Upper lobe of left lung (tissue), 6 donors: ENCODE data around the gene HAUS6. TPM values are rescaled to one million over a fixed set of nuclear protein-coding genes. Genes with fewer than 3 reads are reported as not detected.
A peak's percentile ranks its signal among the peaks of the same experiment; 100 is the strongest.
"Not testable (repeated sequence)": the region's sequence is repeated elsewhere in the genome, so short reads cannot be mapped to it uniquely, and the experiment has no call there.

Experiments used
- ATAC-seq, 2 donors: fragments of 200-7000 bp; cut with Tn5 transposase; one replicate each; pipeline ENCODE4 v1.9.1; 2022; ENCODE audit warnings: mild to moderate bottlenecking in 2 of 2, moderate library complexity in 2 of 2; ENCODE audit not compliant: low FRiP score in 2 of 2
- DNase-seq, 2 donors: peaks; one replicate each; pipeline ENCODE4 v3.0.0-alpha.2; 2019 to 2020
- H3K27ac ChIP-seq, 4 donors: fragments of 200-600 bp; sonication (generic); one replicate each; pipeline ENCODE4 v1.5.1; 2016 to 2019
- H3K27me3 ChIP-seq, 4 donors: fragments of 200-600 bp; sonication (generic); one replicate each; pipeline ENCODE4 v1.5.1; 2017 to 2019
- H3K36me3 ChIP-seq, 4 donors: fragments of 200-600 bp; sonication (generic); one replicate each; pipeline ENCODE4 v1.5.1; 2016 to 2019
- H3K4me1 ChIP-seq, 4 donors: fragments of 200-600 bp; sonication (generic); one replicate each; pipeline ENCODE4 v1.5.1; 2018 to 2019
- H3K4me3 ChIP-seq, 4 donors: fragments of 200-600 bp; sonication (generic); one replicate each; pipeline ENCODE4 v1.5.1; 2017 to 2019; ENCODE audit warnings: mild to moderate bottlenecking in 2 of 4, moderate library complexity in 1 of 4
- H3K9me3 ChIP-seq, 4 donors: fragments of 200-600 bp; sonication (generic); one replicate each; pipeline ENCODE4 v1.5.1; 2018 to 2019
- CTCF ChIP-seq, 6 experiments: fragments of 450-650 bp in 4 of 6; fragments of 200-600 bp in 2 of 6; sonication (generic) in 2 of 6; IDR thresholded peaks; one replicate each; pipeline ENCODE4 v1.5.1; 2016 to 2019; ENCODE audit warnings: antibody characterized with exemption in 6 of 6
- EP300 ChIP-seq, 4 donors: sonication (generic); formaldehyde crosslinking; IDR thresholded peaks; one replicate each; pipeline ENCODE4 v1.5.1; 2017; ENCODE audit warnings: antibody characterized with exemption in 4 of 4, control low read depth in 2 of 4
- POLR2A ChIP-seq, 4 donors: fragments of 450-650 bp; IDR thresholded peaks; one replicate each; pipeline ENCODE4 v1.5.1; 2016 to 2017; ENCODE audit warnings: antibody characterized with exemption in 4 of 4, mild to moderate bottlenecking in 2 of 4
- POLR2AphosphoS5 ChIP-seq, 2 donors: sonication (generic); formaldehyde crosslinking; IDR thresholded peaks; one replicate each; pipeline ENCODE4 v1.5.1; 2017; ENCODE audit warnings: antibody characterized with exemption in 2 of 2
- WGBS, 2 donors: methylation state at CpG; one replicate each; pipeline ENCODE4 v1.1.5; 2017 to 2018; 5-methylcytosine and 5-hydroxymethylcytosine counted together
- total RNA-seq, 6 donors: library from RNA; depleted of rRNA in 4 of 6; stranded (reverse); fragments of >200 nt in 4 of 6; gene quantifications; one replicate each; pipeline versions ENCODE4 v1.1.0 to v1.2.1, GENCODE V29; 2016 to 2021
- donor health status: DM: no; HTN: no; CAD: no; lungs with moderate emphysema.
- donor health status: DM: no; HTN: yes; CAD: no; lungs with severe emphysema.

HAUS6 gene
- total RNA-seq, result 10 to 100 TPM in 1 of 6 donors, 1 to 10 TPM in 5; 3.3 to 11.8 (median 6.6) TPM

GRCh38 chr9:19102631-19103345 lies at the start of gene HAUS6:
HAUS6 (minus strand) TSS chr9:19102904; CDS start chr9:19102651, 253 bp downstream.
- H3K27me3 ChIP-seq, result no peaks in the 10 kb centered on the region

GRCh38 chr9:19152160-19152498 lies 49.4 kb upstream of the HAUS6 start:
- H3K27me3 ChIP-seq, H3K36me3 ChIP-seq, H3K4me1 ChIP-seq, H3K9me3 ChIP-seq, H3K27ac ChIP-seq, DNase-seq, ATAC-seq, H3K4me3 ChIP-seq: not testable (repeated sequence)
- 78 to 83% methylated on average over 2 of the region's 2 CpGs for WGBS, 2 donors

More at GRCh38 chr9:19102631-19103345, at the start of gene HAUS6:
- peak within 1 kb of the TSS; percentile 87 to 91 (median 88) for H3K4me3 ChIP-seq
- no peaks in the 10 kb centered on the region for H3K9me3 ChIP-seq
- H3K4me1 ChIP-seq, result peaks cover 14 to 25% (median 19%) of the 10 kb centered on the region in 4 donors
- DNase-seq (peak; percentile 97), ATAC-seq (peak; percentile 100)
- peak; percentile 41 to 94 (median 84) for TF ChIP-seq CTCF (IDR thresholded peaks at IDR 0.05)
- TF ChIP-seq POLR2AphosphoS5 (IDR thresholded peaks at IDR 0.05), result peak; percentile 88 to 94
- peak in 3 of 4 donors; percentile 57 to 82 (median 61) for TF ChIP-seq POLR2A (IDR thresholded peaks at IDR 0.05)
- TF ChIP-seq EP300 (IDR thresholded peaks at IDR 0.05), result peak in 1 of 4 donors; percentile 48
- H3K36me3 ChIP-seq, result peaks cover 0 to 3% (median 0%) of the 10 kb centered on the region in 4 donors
- peak within 1 kb of the TSS; percentile 80 to 92 (median 89) for H3K27ac ChIP-seq
- 6 to 30% methylated on average over 20 to 30 of the region's 46 CpGs for WGBS, 2 donors

GRCh38 chr9:19151425-19152159 lies 48.9 kb upstream of the HAUS6 start:
- Histone ChIP-seq H3K27me3 (no peaks in the 10 kb centered on the region), H3K4me3 (no peak overlapping the region), H3K27ac (no peak overlapping the region), H3K9me3 (no peaks in the 10 kb centered on the region), H3K36me3 (no peaks in the 10 kb centered on the region), H3K4me1 (peaks cover 0 to 4% (median 1%) of the 10 kb centered on the region in 4 donors)
- DNase-seq (no peak), ATAC-seq (no peak)
- WGBS, 2 donors, result 80 to 89% methylated on average over 5 of the region's 5 CpGs
- TF ChIP-seq CTCF (IDR thresholded peaks at IDR 0.05), result no peak
- TF ChIP-seq EP300 (IDR thresholded peaks at IDR 0.05), result no peak

- ATAC-seq, result no peak
- no peak overlapping the region for H3K27ac ChIP-seq
- WGBS, 2 donors, result 61 to 71% methylated on average over 3 of the region's 3 CpGs
- no peak overlapping the region for H3K4me3 ChIP-seq
- H3K4me1 ChIP-seq, result peaks cover 0 to under 1% (median 0%) of the 10 kb centered on the region in 4 donors
- no peaks in the 10 kb centered on the region for H3K27me3 ChIP-seq
- H3K9me3 ChIP-seq, result no peaks in the 10 kb centered on the region
- DNase-seq, result no peak
- TF ChIP-seq CTCF (IDR thresholded peaks at IDR 0.05), result no peak
- no peak for TF ChIP-seq POLR2AphosphoS5 (IDR thresholded peaks at IDR 0.05)
- no peak for TF ChIP-seq EP300 (IDR thresholded peaks at IDR 0.05)
- no peak for TF ChIP-seq POLR2A (IDR thresholded peaks at IDR 0.05)
- H3K36me3 ChIP-seq, result no peaks in the 10 kb centered on the region
These were observed 46.5 kb upstream of the HAUS6 start for GRCh38 chr9:19149230-19149629.

GRCh38 chr9:19148187-19148586 lies 45.5 kb upstream of the HAUS6 start:
- DNase-seq (no peak), ATAC-seq (no peak)
- H3K27me3 ChIP-seq, result no peaks in the 10 kb centered on the region
- WGBS, 2 donors, result 71 to 82% methylated on average over 5 of the region's 5 CpGs
- peaks cover 0 to under 1% (median 0%) of the 10 kb centered on the region in 4 donors for H3K4me1 ChIP-seq
- no peak overlapping the region for H3K27ac ChIP-seq
- no peak overlapping the region for H3K4me3 ChIP-seq
- no peaks in the 10 kb centered on the region for H3K9me3 ChIP-seq
- TF ChIP-seq CTCF (IDR thresholded peaks at IDR 0.05) (no peak), POLR2AphosphoS5 (IDR thresholded peaks at IDR 0.05) (no peak), EP300 (IDR thresholded peaks at IDR 0.05) (no peak), POLR2A (IDR thresholded peaks at IDR 0.05) (no peak)
- no peaks in the 10 kb centered on the region for H3K36me3 ChIP-seq
